ENCODE data around the gene CD151. TPM values are rescaled to one million over a fixed set of nuclear protein-coding genes. Genes with fewer than 3 reads are reported as not detected.

CD151 gene
- total and polyA plus RNA-seq, 4 experiments from 2014 or later = 9.7 to 24.8 (median 22.1) TPM

DNA sequence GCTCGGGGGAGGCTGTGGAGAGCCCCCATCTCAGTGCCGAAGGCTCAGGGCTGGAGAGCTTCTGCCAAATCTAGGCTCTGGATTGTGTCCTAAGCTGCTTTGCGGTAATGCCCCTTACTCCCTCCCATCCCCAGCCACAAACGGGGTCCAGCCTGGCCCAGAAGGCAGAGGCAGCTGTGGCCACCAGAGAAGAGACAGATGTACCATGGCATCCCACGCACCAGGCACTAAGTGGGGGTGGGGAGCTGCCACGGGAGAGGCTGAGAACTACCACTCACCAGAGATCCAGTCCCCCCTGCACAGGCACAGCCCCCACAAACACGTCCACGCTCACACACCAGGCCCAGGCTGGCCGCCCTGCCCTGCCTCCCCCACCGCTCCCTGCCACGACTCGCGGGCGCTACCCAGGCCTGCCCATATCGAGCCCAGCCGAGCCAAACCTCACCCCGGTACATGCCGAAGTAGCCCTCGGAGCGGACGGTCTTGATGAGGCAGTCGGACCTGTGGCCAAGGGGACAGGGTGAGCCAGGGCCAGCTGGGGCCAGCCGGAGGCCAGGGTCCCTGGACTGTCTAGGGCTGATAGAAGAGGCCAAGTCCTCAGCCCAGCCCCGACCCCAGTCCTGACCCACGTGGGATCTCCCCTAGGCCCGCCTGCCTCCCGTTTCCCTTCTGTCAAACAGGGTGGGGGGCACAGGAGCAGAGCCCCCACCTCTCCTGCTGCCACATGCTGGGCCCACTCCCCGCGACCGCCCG lies 38.6 kb upstream of the CD151 start:
- Mint-ChIP-seq H3K27me3 (no peaks in the 10 kb centered on the region), H3K4me1 (peaks cover 5 to 19% (median 10%) of the 10 kb centered on the region in 4 donors), H3K4me3 (peak overlapping the region in 4 of 8 donors; percentile 10 to 45 (median 37)), H3K9me3 (peaks cover 0 to 1% (median 0%) of the 10 kb centered on the region in 8 donors), H3K27ac (no peak overlapping the region), H3K36me3 (peaks cover 0 to 13% of the 10 kb centered on the region in 2 donors)
- H3K36me3 ChIP-seq (ENCODE audit: insufficient read depth, low read length) = peaks cover 12% of the 10 kb centered on the region
- ChIA-PET CTCF (ENCODE audit: partially characterized antibody) (no interaction called here), POLR2A (ENCODE audit: partially characterized antibody) (interaction anchor here (1.2 to 1.6 kb wide), 4 partner anchors 9 to 18 kb away, joined by 3 to 5 read pairs (median 4); partner anchors contain the start of gene RPLP2)
- intact Hi-C loops (cut with micrococcal nuclease) = no loop called here
- peaks cover 36% of the 10 kb centered on the region for H3K4me1 ChIP-seq (ENCODE audit: insufficient read depth, low read length)
- H3K9me3 ChIP-seq (ENCODE audit: control insufficient read depth in 1 of 2, low read length in 2 of 2) = no peaks in the 10 kb centered on the region
- no peak overlapping the region for H3K4me3 ChIP-seq (ENCODE audit: low read length in 2 of 2)
- H3K27me3 ChIP-seq (ENCODE audit: insufficient read depth, low read length) = peaks cover 4% of the 10 kb centered on the region
- DNase-seq = no peak
- H3K27ac ChIP-seq (ENCODE audit: low read depth, low read length) = no peak overlapping the region

- Histone ChIP-seq H3K36me3 (ENCODE audit: insufficient read depth, low read length) (peaks cover 12% of the 10 kb centered on the region), H3K27me3 (ENCODE audit: insufficient read depth, low read length) (no peaks in the 10 kb centered on the region), H3K4me1 (ENCODE audit: insufficient read depth, low read length) (peaks cover 32% of the 10 kb centered on the region), H3K27ac (ENCODE audit: low read depth, low read length) (peak overlapping the region; percentile 86), H3K9me3 (ENCODE audit: control insufficient read depth in 1 of 2, low read length in 2 of 2) (no peaks in the 10 kb centered on the region), H3K4me3 (ENCODE audit: low read length in 2 of 2) (peak overlapping the region in 1 of 2 donors; percentile 91)
- no peak for DNase-seq
- Mint-ChIP-seq H3K9me3 (peaks cover 0 to 1% (median 0%) of the 10 kb centered on the region in 8 donors), H3K27ac (peak overlapping the region in 1 of 7 donors; percentile 48), H3K4me1 (peaks cover 5 to 19% (median 10%) of the 10 kb centered on the region in 4 donors), H3K36me3 (peaks cover 0 to 13% of the 10 kb centered on the region in 2 donors), H3K27me3 (no peaks in the 10 kb centered on the region), H3K4me3 (peak overlapping the region in 7 of 8 donors; percentile 49 to 92 (median 75))
- ChIA-PET CTCF (ENCODE audit: partially characterized antibody) (interaction anchor here (1.1 to 2.7 kb wide), 2 partner anchors 12 to 29 kb away, joined by 3 to 9 read pairs; no protein-coding TSS in a partner anchor), POLR2A (ENCODE audit: partially characterized antibody) (interaction anchor here (0.8 to 5.1 kb wide), 9 partner anchors 9 to 47 kb away, joined by 3 to 30 read pairs (median 6); partner anchors contain the start of genes GATD1, PNPLA2, RPLP2 and TALDO1)
- intact Hi-C loops (cut with micrococcal nuclease) = loop anchor here (5.0 kb wide), 3 partner anchors 33 to 238 kb away; partner anchors contain the start of gene AP2A2
Measured at GRCh38 chr11:794766-795633, 37.8 kb upstream of the CD151 start.

DNA sequence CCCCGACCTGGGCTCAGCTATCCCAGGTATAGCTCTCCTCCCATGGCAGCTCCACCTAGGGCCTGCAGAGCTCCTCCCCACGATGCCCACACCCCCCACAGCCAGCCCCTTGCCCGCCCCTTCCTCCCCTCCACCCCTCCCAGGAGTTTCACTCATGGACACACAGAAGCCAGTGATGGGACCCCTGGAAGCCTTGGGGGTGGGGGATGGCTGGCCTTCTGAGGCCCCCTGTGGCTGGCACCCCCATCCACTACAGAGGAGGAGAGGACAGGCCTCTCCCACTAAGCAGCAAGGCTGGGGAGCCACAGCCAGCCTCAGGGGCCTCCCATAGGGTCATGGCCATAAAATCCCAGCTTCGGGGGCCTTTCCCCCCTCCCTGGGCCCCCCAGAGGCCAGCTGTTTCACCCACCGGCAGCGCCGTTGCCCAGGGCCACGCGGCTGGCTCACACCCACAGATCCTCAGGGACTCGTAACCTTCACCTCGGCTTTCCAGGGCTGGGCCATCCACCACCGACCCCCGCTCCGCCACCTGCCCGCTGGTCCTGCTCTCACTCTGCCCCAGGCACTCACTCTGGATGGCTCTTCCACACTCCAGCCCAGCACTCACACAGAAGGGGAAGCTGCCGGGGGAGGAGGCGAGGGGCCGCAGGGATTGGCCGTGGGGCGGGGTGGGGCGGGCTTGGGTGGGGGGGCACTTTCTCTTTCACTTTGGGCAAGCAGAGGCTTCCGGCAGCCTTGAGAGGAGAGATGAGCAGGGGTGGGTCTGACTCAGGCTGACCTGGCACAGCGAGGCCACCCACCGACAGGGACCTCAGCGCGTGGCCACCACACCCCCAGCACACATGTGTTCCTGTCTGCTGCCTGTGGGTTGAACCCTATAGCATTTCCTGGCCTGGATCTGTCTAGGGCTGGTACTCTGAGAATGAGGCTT lies 36.9 kb upstream of the CD151 start:
- DNase-seq = peak; percentile 72 to 89 (median 76)
- POLR2A ChIA-PET (ENCODE audit: partially characterized antibody) = interaction anchor here (0.6 to 5.1 kb wide), 13 partner anchors 8 to 230 kb away, joined by 3 to 30 read pairs (median 6); partner anchors contain the start of genes DEAF1, GATD1, PHRF1 and PIDD1
- H3K4me1 Mint-ChIP-seq = peaks cover 5 to 19% (median 10%) of the 10 kb centered on the region in 4 donors
- Histone ChIP-seq H3K27ac (ENCODE audit: low read depth, low read length) (peak overlapping the region; percentile 86), H3K4me3 (ENCODE audit: low read length in 2 of 2) (peak overlapping the region; percentile 73 to 91), H3K27me3 (ENCODE audit: insufficient read depth, low read length) (no peaks in the 10 kb centered on the region), H3K9me3 (ENCODE audit: control insufficient read depth in 1 of 2, low read length in 2 of 2) (no peaks in the 10 kb centered on the region), H3K4me1 (ENCODE audit: insufficient read depth, low read length) (peaks cover 32% of the 10 kb centered on the region), H3K36me3 (ENCODE audit: insufficient read depth, low read length) (peaks cover 12% of the 10 kb centered on the region)
- intact Hi-C loops (cut with micrococcal nuclease) = loop anchor here (1.0 to 5.0 kb wide), 5 partner anchors 34 to 261 kb away; partner anchors contain the start of genes AP2A2 and HRAS
- H3K27ac Mint-ChIP-seq = peak overlapping the region; percentile 93 to 96 (median 94)
- H3K4me3 Mint-ChIP-seq = peak overlapping the region; percentile 86 to 97 (median 91)
- CTCF ChIA-PET (ENCODE audit: partially characterized antibody) = interaction anchor here (1.1 to 2.7 kb wide), 3 partner anchors 13 to 30 kb away, joined by 3 to 9 read pairs (median 4); partner anchors contain the start of gene PNPLA2
- no peaks in the 10 kb centered on the region for H3K27me3 Mint-ChIP-seq
- peaks cover 0 to 13% of the 10 kb centered on the region in 2 donors for H3K36me3 Mint-ChIP-seq
- peaks cover 0 to 1% (median 0%) of the 10 kb centered on the region in 8 donors for H3K9me3 Mint-ChIP-seq

- Mint-ChIP-seq H3K36me3 (peaks cover 0 to 10% of the 10 kb centered on the region in 2 donors), H3K27me3 (no peaks in the 10 kb centered on the region), H3K27ac (peak overlapping the region; percentile 93 to 96 (median 94)), H3K4me1 (peaks cover 5 to 19% (median 10%) of the 10 kb centered on the region in 4 donors), H3K4me3 (peak overlapping the region; percentile 86 to 97 (median 91)), H3K9me3 (peaks cover 0 to 1% (median 0%) of the 10 kb centered on the region in 8 donors)
- POLR2A ChIA-PET (ENCODE audit: partially characterized antibody) = interaction anchor here (1.0 to 5.1 kb wide), 14 partner anchors 8 to 290 kb away, joined by 3 to 30 read pairs (median 6); partner anchors contain the start of genes DEAF1, GATD1, PHRF1 and PIDD1
- H3K27ac ChIP-seq (ENCODE audit: low read depth, low read length) = peak overlapping the region; percentile 86
- H3K4me3 ChIP-seq (ENCODE audit: low read length in 2 of 2) = peak overlapping the region; percentile 73 to 91
- H3K27me3 ChIP-seq (ENCODE audit: insufficient read depth, low read length) = no peaks in the 10 kb centered on the region
- CTCF ChIA-PET (ENCODE audit: partially characterized antibody) = interaction anchor here (1.7 to 2.7 kb wide), 2 partner anchors 14 to 22 kb away, joined by 4 to 9 read pairs; partner anchors contain the start of gene PNPLA2
- H3K9me3 ChIP-seq (ENCODE audit: control insufficient read depth in 1 of 2, low read length in 2 of 2) = no peaks in the 10 kb centered on the region
- peaks cover 12% of the 10 kb centered on the region for H3K36me3 ChIP-seq (ENCODE audit: insufficient read depth, low read length)
- peaks cover 32% of the 10 kb centered on the region for H3K4me1 ChIP-seq (ENCODE audit: insufficient read depth, low read length)
- DNase-seq = no peak
- intact Hi-C loops (cut with micrococcal nuclease) = loop anchor here (1.0 to 5.0 kb wide), 7 partner anchors 9 to 262 kb away; partner anchors contain the start of genes AP2A2, HRAS and PIDD1
Measured at GRCh38 chr11:796565-797295, 36.0 kb upstream of the CD151 start.

GRCh38 chr11:797296-798092 lies 35.3 kb upstream of the CD151 start:
- H3K4me1 Mint-ChIP-seq = peaks cover 5 to 19% (median 10%) of the 10 kb centered on the region in 4 donors
- H3K27me3 Mint-ChIP-seq = no peaks in the 10 kb centered on the region
- Histone ChIP-seq H3K4me1 (ENCODE audit: insufficient read depth, low read length) (peaks cover 32% of the 10 kb centered on the region), H3K27ac (ENCODE audit: low read depth, low read length) (peak overlapping the region; percentile 86), H3K9me3 (ENCODE audit: control insufficient read depth in 1 of 2, low read length in 2 of 2) (no peaks in the 10 kb centered on the region), H3K4me3 (ENCODE audit: low read length in 2 of 2) (peak overlapping the region; percentile 73 to 91), H3K36me3 (ENCODE audit: insufficient read depth, low read length) (peaks cover 12% of the 10 kb centered on the region), H3K27me3 (ENCODE audit: insufficient read depth, low read length) (no peaks in the 10 kb centered on the region)
- H3K36me3 Mint-ChIP-seq = peaks cover 0 to 10% of the 10 kb centered on the region in 2 donors
- H3K9me3 Mint-ChIP-seq = peaks cover 0 to 1% (median 0%) of the 10 kb centered on the region in 8 donors
- intact Hi-C loops (cut with micrococcal nuclease) = loop anchor here (1.0 to 5.0 kb wide), 8 partner anchors 8 to 263 kb away; partner anchors contain the start of genes AP2A2, GATD1, HRAS and PIDD1
- H3K4me3 Mint-ChIP-seq = peak overlapping the region; percentile 86 to 97 (median 91)
- DNase-seq = peak; percentile 71 to 93 (median 75)
- CTCF ChIA-PET (ENCODE audit: partially characterized antibody) = interaction anchor here (1.0 to 2.7 kb wide), 3 partner anchors 13 to 21 kb away, joined by 3 to 9 read pairs (median 4); partner anchors contain the start of gene PNPLA2
- peak overlapping the region; percentile 93 to 96 (median 94) for H3K27ac Mint-ChIP-seq
- POLR2A ChIA-PET (ENCODE audit: partially characterized antibody) = interaction anchor here (1.0 to 5.1 kb wide), 13 partner anchors 8 to 291 kb away, joined by 3 to 30 read pairs (median 5); partner anchors contain the start of genes DEAF1, GATD1, PHRF1 and PIDD1
